ENCODE results near the gene DCDC1. TPM values are rescaled to one million over a fixed set of nuclear protein-coding genes. Genes with fewer than 3 reads are reported as not detected.

The DCDC1 gene
- total RNA-seq, 1 donor from 2014 or later: not detected

- Histone ChIP-seq H3K27me3 (no peaks in the 10 kb centered on the region), H3K36me3 (no peaks in the 10 kb centered on the region), H3K9me3 (no peaks in the 10 kb centered on the region), H3K27ac (no peak overlapping the region), H3K4me1 (no peaks in the 10 kb centered on the region), H3K4me3 (no peak overlapping the region)
- no peak for TF ChIP-seq POLR2A (IDR thresholded peaks at IDR 0.05)
- no peak for TF ChIP-seq POLR2AphosphoS5 (IDR thresholded peaks at IDR 0.05; ENCODE audit: insufficient read depth in 1 of 2, low read depth in 1 of 2)
- no peak for TF ChIP-seq CTCF (IDR thresholded peaks at IDR 0.05)
- DNase-seq (ENCODE audit: extremely low spot score in 2 of 2): no peak
- intact Hi-C loops (cut with DNase I): no loop called here
These were observed 542.6 kb downstream of the DCDC1 start for GRCh38 chr11:30826911-30827310.

GRCh38 chr11:30825723-30826122 is 543.8 kb downstream of the DCDC1 start:
- Histone ChIP-seq H3K36me3 (no peaks in the 10 kb centered on the region), H3K4me1 (no peaks in the 10 kb centered on the region), H3K27ac (no peak overlapping the region), H3K4me3 (no peak overlapping the region), H3K27me3 (no peaks in the 10 kb centered on the region), H3K9me3 (no peaks in the 10 kb centered on the region)
- intact Hi-C loops (cut with DNase I): no loop called here
- no peak for TF ChIP-seq POLR2A (IDR thresholded peaks at IDR 0.05)
- TF ChIP-seq POLR2AphosphoS5 (IDR thresholded peaks at IDR 0.05; ENCODE audit: insufficient read depth in 1 of 2, low read depth in 1 of 2): no peak
- TF ChIP-seq CTCF (IDR thresholded peaks at IDR 0.05): no peak
- no peak for DNase-seq (ENCODE audit: extremely low spot score in 2 of 2)

- TF ChIP-seq CTCF (IDR thresholded peaks at IDR 0.05) (no peak), POLR2AphosphoS5 (IDR thresholded peaks at IDR 0.05; ENCODE audit: insufficient read depth in 1 of 2, low read depth in 1 of 2) (no peak), POLR2A (IDR thresholded peaks at IDR 0.05) (no peak)
- no peaks in the 10 kb centered on the region for H3K4me1 ChIP-seq
- H3K4me3 ChIP-seq: no peak overlapping the region
- intact Hi-C loops (cut with DNase I): no loop called here
- H3K9me3 ChIP-seq: no peaks in the 10 kb centered on the region
- H3K27ac ChIP-seq: no peak overlapping the region
- no peaks in the 10 kb centered on the region for H3K27me3 ChIP-seq
- DNase-seq (ENCODE audit: extremely low spot score in 2 of 2): no peak
- no peaks in the 10 kb centered on the region for H3K36me3 ChIP-seq
These were observed 546.4 kb downstream of the DCDC1 start for GRCh38 chr11:30823119-30823518.

GRCh38 chr11:30821438-30821965 is 548.0 kb downstream of the DCDC1 start:
- TF ChIP-seq CTCF (IDR thresholded peaks at IDR 0.05) (no peak), POLR2A (IDR thresholded peaks at IDR 0.05) (no peak), POLR2AphosphoS5 (IDR thresholded peaks at IDR 0.05; ENCODE audit: insufficient read depth in 1 of 2, low read depth in 1 of 2) (no peak)
- Histone ChIP-seq H3K27me3 (no peaks in the 10 kb centered on the region), H3K4me1 (no peaks in the 10 kb centered on the region), H3K4me3 (no peak overlapping the region), H3K36me3 (no peaks in the 10 kb centered on the region), H3K27ac (no peak overlapping the region), H3K9me3 (no peaks in the 10 kb centered on the region)
- intact Hi-C loops (cut with DNase I): no loop called here
- DNase-seq (ENCODE audit: extremely low spot score in 2 of 2): no peak

GRCh38 chr11:30818721-30819120 is 550.8 kb downstream of the DCDC1 start:
- no peaks in the 10 kb centered on the region for H3K27me3 ChIP-seq
- no peaks in the 10 kb centered on the region for H3K36me3 ChIP-seq
- TF ChIP-seq CTCF (IDR thresholded peaks at IDR 0.05): no peak
- TF ChIP-seq POLR2AphosphoS5 (IDR thresholded peaks at IDR 0.05; ENCODE audit: insufficient read depth in 1 of 2, low read depth in 1 of 2): no peak
- no peak for TF ChIP-seq POLR2A (IDR thresholded peaks at IDR 0.05)
- no peak overlapping the region for H3K4me3 ChIP-seq
- no peak for DNase-seq (ENCODE audit: extremely low spot score in 2 of 2)
- intact Hi-C loops (cut with DNase I): no loop called here
- H3K9me3 ChIP-seq: no peaks in the 10 kb centered on the region
- H3K4me1 ChIP-seq: no peaks in the 10 kb centered on the region
- H3K27ac ChIP-seq: no peak overlapping the region
